Measurements from ENCODE around the gene LY6G6C. TPM values are rescaled to one million over a fixed set of nuclear protein-coding genes. Genes with fewer than 3 reads are reported as not detected.

The LY6G6C gene
- total and polyA plus RNA-seq, 7 experiments from 2014 or later, result 1.2 TPM; not detected in 6

DNA sequence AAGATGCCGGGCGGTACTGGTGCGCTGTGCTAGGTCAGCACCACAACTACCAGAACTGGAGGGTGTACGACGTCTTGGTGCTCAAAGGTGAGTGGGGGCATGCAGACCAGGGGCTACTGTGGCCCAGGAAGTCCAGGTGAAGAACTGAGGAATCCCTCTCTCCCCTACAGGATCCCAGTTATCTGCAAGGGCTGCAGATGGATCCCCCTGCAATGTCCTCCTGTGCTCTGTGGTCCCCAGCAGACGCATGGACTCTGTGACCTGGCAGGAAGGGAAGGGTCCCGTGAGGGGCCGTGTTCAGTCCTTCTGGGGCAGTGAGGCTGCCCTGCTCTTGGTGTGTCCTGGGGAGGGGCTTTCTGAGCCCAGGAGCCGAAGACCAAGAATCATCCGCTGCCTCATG lies 13.8 kb downstream of the LY6G6C start:
- H3K27ac ChIP-seq (ENCODE audit: low read depth, low read length), result no peak overlapping the region
- no peaks in the 10 kb centered on the region for H3K27me3 ChIP-seq (ENCODE audit: control insufficient read depth in 2 of 2, insufficient read depth in 2 of 2, low read length in 2 of 2)
- intact Hi-C loops (cut with micrococcal nuclease), result loop anchor here in 1 of 2 donors (10.0 kb wide), 1 partner anchor 163 kb away; the partner anchor contains the start of genes ATP6V1G2, DDX39B and NFKBIL1
- DNase-seq (no peak), ATAC-seq (no peak)
- Mint-ChIP-seq H3K9me3 (peaks cover 0 to 3% (median 0%) of the 10 kb centered on the region in 11 donors), H3K4me1 (peaks cover 4 to 27% (median 19%) of the 10 kb centered on the region in 7 donors), H3K36me3 (no peaks in the 10 kb centered on the region), H3K27me3 (peaks cover 0 to 11% (median 0%) of the 10 kb centered on the region in 5 donors), H3K27ac (no peak overlapping the region), H3K4me3 (no peak overlapping the region)
- peaks cover 7 to 13% of the 10 kb centered on the region in 2 donors for H3K4me1 ChIP-seq (ENCODE audit: control insufficient read depth in 2 of 2, insufficient read depth in 2 of 2, low read length in 2 of 2)
- CTCF ChIA-PET, result no interaction called here
- POLR2A ChIA-PET, result no interaction called here
- H3K4me3 ChIP-seq (ENCODE audit: low read length), result no peak overlapping the region
- H3K9me3 ChIP-seq (ENCODE audit: control insufficient read depth in 2 of 3, low read length in 3 of 3), result no peaks in the 10 kb centered on the region
- peaks cover 0 to 4% (median 0%) of the 10 kb centered on the region in 3 experiments for H3K36me3 ChIP-seq (ENCODE audit: control insufficient read depth in 2 of 3, insufficient read depth in 3 of 3, low read length in 3 of 3)

DNA sequence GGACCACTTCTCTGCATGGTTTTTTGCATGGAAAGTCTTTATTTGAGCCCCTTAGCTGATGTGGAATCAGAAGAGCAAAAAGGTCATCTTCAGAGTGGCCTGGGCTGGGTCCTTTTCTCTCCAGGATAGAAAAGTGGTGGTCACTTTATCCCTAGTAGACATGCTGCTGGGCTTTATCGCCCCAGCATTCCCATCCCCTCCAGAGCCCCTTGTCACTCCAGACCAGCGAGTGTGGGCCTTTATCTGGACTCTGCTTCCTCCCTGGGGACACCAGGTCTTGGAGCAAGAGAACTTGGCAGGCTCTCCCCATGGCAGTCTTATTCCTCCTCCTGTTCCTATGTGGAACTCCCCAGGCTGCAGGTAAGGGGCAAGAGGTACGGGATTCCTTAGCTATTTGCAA lies 14.9 kb downstream of the LY6G6C start, which contains the start of gene LY6G6F:
Gene LY6G6F (plus strand): TSS at position 268 of the 400 bp plus-strand sequence. CDS start 41 bp downstream, at position 309.
- POLR2A ChIA-PET, result interaction anchor here (0.6 kb wide), 1 partner anchor 8 kb away, joined by 4 read pairs; no protein-coding TSS in a partner anchor
- peaks cover 0 to 5% (median 0%) of the 10 kb centered on the region in 5 donors for H3K27me3 Mint-ChIP-seq

DNA sequence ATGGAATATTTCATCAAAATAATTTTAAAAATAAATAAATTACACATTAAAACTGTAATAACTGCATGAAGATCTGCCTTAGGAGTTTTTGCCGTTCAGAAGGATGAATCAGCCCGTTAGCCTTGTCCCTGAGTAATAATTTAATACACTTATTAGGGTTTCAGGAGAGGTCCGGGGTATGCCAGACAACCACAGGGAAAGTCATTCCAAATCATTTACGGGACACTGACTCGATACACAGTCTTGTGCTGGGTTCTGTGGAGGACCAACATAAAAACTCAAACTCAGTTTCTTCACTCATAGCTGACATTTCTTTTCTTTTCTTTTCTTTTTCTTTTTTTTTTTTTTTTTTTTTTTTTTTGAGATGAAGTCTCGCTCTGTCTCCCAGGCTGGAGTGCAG lies 15.6 kb downstream of the LY6G6C start:
- peaks cover 0 to 3% (median 0%) of the 10 kb centered on the region in 11 donors for H3K9me3 Mint-ChIP-seq
- intact Hi-C loops (cut with micrococcal nuclease), result loop anchor here in 1 of 2 donors (10.0 kb wide), 1 partner anchor 161 kb away; the partner anchor contains the start of genes ATP6V1G2, DDX39B and NFKBIL1
- POLR2A ChIA-PET, result interaction anchor here (0.6 to 0.7 kb wide), 2 partner anchors 9 kb away, joined by 3 to 4 read pairs; no protein-coding TSS in a partner anchor
- Histone ChIP-seq H3K4me3 (ENCODE audit: low read length) (no peak overlapping the region), H3K27ac (ENCODE audit: low read depth, low read length) (no peak overlapping the region), H3K4me1 (ENCODE audit: control insufficient read depth in 2 of 2, insufficient read depth in 2 of 2, low read length in 2 of 2) (peaks cover 18 to 23% of the 10 kb centered on the region in 2 donors), H3K36me3 (ENCODE audit: control insufficient read depth in 2 of 3, insufficient read depth in 3 of 3, low read length in 3 of 3) (peaks cover 0 to 8% (median 0%) of the 10 kb centered on the region in 3 experiments), H3K9me3 (ENCODE audit: control insufficient read depth in 2 of 3, low read length in 3 of 3) (no peaks in the 10 kb centered on the region), H3K27me3 (ENCODE audit: control insufficient read depth in 2 of 2, insufficient read depth in 2 of 2, low read length in 2 of 2) (no peaks in the 10 kb centered on the region)
- H3K27ac Mint-ChIP-seq, result no peak overlapping the region
- peaks cover 14 to 28% (median 24%) of the 10 kb centered on the region in 7 donors for H3K4me1 Mint-ChIP-seq
- DNase-seq, result no peak
- CTCF ChIA-PET, result interaction anchor here (0.9 kb wide), 1 partner anchor 9 kb away, joined by 4 read pairs; no protein-coding TSS in a partner anchor
- H3K27me3 Mint-ChIP-seq, result peaks cover 0 to 5% (median 0%) of the 10 kb centered on the region in 5 donors
- H3K36me3 Mint-ChIP-seq, result peaks cover 0 to 3% (median 0%) of the 10 kb centered on the region in 5 donors
- ATAC-seq, result no peak
- no peak overlapping the region for H3K4me3 Mint-ChIP-seq

More for the DNA sequence above, 14.9 kb downstream of the LY6G6C start, which contains the start of gene LY6G6F:
- H3K4me3 Mint-ChIP-seq, result no peak within 1 kb of the TSS
- peaks cover 8 to 26% (median 23%) of the 10 kb centered on the region in 7 donors for H3K4me1 Mint-ChIP-seq
- ATAC-seq (no peak), DNase-seq (no peak)
- H3K36me3 Mint-ChIP-seq, result no peaks in the 10 kb centered on the region
- H3K27ac Mint-ChIP-seq, result peak within 1 kb of the TSS in 1 of 9 donors; percentile 59
- intact Hi-C loops (cut with micrococcal nuclease), result loop anchor here in 1 of 2 donors (10.0 kb wide), 1 partner anchor 162 kb away; the partner anchor contains the start of genes ATP6V1G2, DDX39B and NFKBIL1
- peaks cover 0 to 8% (median 0%) of the 10 kb centered on the region in 3 experiments for H3K36me3 ChIP-seq (ENCODE audit: control insufficient read depth in 2 of 3, insufficient read depth in 3 of 3, low read length in 3 of 3)
- no peaks in the 10 kb centered on the region for H3K9me3 ChIP-seq (ENCODE audit: control insufficient read depth in 2 of 3, low read length in 3 of 3)
- peaks cover 0 to 3% (median 0%) of the 10 kb centered on the region in 11 donors for H3K9me3 Mint-ChIP-seq
- no peak within 1 kb of the TSS for H3K27ac ChIP-seq (ENCODE audit: low read depth, low read length)
- H3K4me1 ChIP-seq (ENCODE audit: control insufficient read depth in 2 of 2, insufficient read depth in 2 of 2, low read length in 2 of 2), result peaks cover 15 to 23% of the 10 kb centered on the region in 2 donors
- H3K27me3 ChIP-seq (ENCODE audit: control insufficient read depth in 2 of 2, insufficient read depth in 2 of 2, low read length in 2 of 2), result no peaks in the 10 kb centered on the region
- CTCF ChIA-PET, result interaction anchor here (0.9 kb wide), 1 partner anchor 8 kb away, joined by 4 read pairs; no protein-coding TSS in a partner anchor
- H3K4me3 ChIP-seq (ENCODE audit: low read length), result no peak within 1 kb of the TSS

DNA sequence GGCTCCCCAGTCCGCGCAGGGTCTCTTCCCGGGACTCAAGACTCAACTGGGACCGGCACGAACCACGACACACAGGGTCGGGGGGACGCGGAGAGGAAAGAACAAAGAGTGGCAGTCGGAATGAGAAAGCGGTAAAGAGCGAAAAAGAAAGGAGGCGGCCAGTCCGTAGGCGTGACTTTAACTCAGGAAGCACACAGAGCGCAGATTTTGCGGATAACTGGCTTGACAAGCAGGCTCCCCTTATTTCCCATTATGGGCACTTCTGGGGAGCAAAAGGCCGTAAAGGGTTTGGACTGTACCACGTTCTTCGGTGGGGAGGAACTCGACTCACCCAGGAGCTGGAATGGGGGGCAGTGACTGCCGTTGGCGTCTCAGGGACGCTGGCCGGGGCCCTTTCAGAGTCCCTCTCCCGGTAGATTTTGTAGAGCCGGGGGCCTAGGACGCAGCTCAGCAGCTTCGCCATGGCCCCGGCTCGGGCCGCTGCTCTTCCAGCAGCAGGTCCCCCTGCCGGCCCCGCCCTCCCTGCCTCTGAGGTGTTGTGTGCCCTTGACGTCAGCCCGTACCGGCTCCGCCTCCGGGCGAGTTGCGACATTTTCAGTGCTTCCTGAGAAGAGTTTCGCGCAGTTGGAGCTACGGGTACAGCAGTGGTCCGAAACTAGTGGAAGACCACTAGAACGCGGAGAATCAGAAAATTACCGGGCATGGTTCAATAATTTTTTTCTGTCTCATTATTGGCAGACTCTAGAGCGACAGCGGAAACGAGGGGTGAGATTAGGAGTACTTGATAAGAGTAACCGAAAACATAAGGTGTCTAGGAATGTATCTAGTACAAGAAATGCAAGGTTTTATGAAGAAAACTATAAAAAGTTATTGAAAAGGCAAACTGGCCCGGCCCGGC lies 18.5 kb downstream of the LY6G6C start, which contains the start of gene ABHD16A:
Gene ABHD16A (minus strand): TSS at position 506 of the 898 bp plus-strand sequence. CDS start 43 bp downstream, at position 463.
- H3K27ac Mint-ChIP-seq, result peak within 1 kb of the TSS; percentile 95 to 98 (median 97)

DNA sequence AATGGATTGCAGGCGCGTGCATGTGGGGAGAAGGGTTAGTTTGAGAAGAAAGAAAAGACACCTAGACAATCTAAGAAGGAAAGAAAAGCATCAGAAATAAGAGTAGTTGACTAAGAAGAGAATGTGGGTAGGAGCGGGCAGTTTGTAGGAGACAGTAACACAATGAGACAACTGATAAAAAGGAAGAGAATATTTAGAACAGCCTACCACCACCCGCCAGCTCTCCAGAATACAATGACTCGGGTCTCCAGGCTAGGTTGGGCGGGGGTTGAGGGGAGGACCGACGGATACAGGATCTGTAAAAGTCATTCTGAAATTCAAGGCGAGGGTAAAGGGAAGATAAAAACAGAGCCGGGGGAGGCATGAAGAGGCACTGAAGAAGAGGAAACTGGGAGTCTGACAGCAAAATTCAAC lies 19.1 kb downstream of the LY6G6C start:
- ATAC-seq (peak; percentile 0), DNase-seq (no peak)
- peak overlapping the region; percentile 95 to 98 (median 97) for H3K27ac Mint-ChIP-seq
- H3K4me1 ChIP-seq (ENCODE audit: control insufficient read depth in 2 of 2, insufficient read depth in 2 of 2, low read length in 2 of 2), result peaks cover 21 to 28% of the 10 kb centered on the region in 2 donors
- no peaks in the 10 kb centered on the region for H3K27me3 ChIP-seq (ENCODE audit: control insufficient read depth in 2 of 2, insufficient read depth in 2 of 2, low read length in 2 of 2)
- peak overlapping the region; percentile 98 for H3K27ac ChIP-seq (ENCODE audit: low read depth, low read length)
- H3K4me1 Mint-ChIP-seq, result peaks cover 22 to 44% (median 37%) of the 10 kb centered on the region in 7 donors
- H3K4me3 Mint-ChIP-seq, result peak overlapping the region; percentile 92 to 100 (median 98)
- H3K27me3 Mint-ChIP-seq, result no peaks in the 10 kb centered on the region
- ChIA-PET POLR2A (interaction anchor here (0.8 to 2.7 kb wide), 21 partner anchors 9 to 1269 kb away, joined by 3 to 19 read pairs (median 5); partner anchors contain the start of genes BAG6, C6orf47, GPANK1 and HSPA1A), CTCF (interaction anchor here (1.4 kb wide), 1 partner anchor 10 kb away, joined by 5 read pairs; no protein-coding TSS in a partner anchor)
- peak overlapping the region; percentile 98 for H3K4me3 ChIP-seq (ENCODE audit: low read length)
- intact Hi-C loops (cut with micrococcal nuclease), result loop anchor here (2.0 to 10.0 kb wide), 2 partner anchors 22 to 158 kb away; partner anchors contain the start of genes ATP6V1G2 (in 1 of the 2), DDX39B (in 1 of the 2), LY6G5C (in 1 of the 2) and NFKBIL1 (in 1 of the 2)
- no peaks in the 10 kb centered on the region for H3K9me3 Mint-ChIP-seq
- peaks cover 0 to 22% (median 0%) of the 10 kb centered on the region in 3 experiments for H3K36me3 ChIP-seq (ENCODE audit: control insufficient read depth in 2 of 3, insufficient read depth in 3 of 3, low read length in 3 of 3)
- no peaks in the 10 kb centered on the region for H3K9me3 ChIP-seq (ENCODE audit: control insufficient read depth in 2 of 3, low read length in 3 of 3)
- peaks cover 0 to 11% (median 7%) of the 10 kb centered on the region in 5 donors for H3K36me3 Mint-ChIP-seq

More for the DNA sequence above, 18.5 kb downstream of the LY6G6C start, which contains the start of gene ABHD16A:
- Histone ChIP-seq H3K4me3 (ENCODE audit: low read length) (peak within 1 kb of the TSS; percentile 98), H3K36me3 (ENCODE audit: control insufficient read depth in 2 of 3, insufficient read depth in 3 of 3, low read length in 3 of 3) (peaks cover 0 to 19% (median 0%) of the 10 kb centered on the region in 3 experiments), H3K27ac (ENCODE audit: low read depth, low read length) (peak within 1 kb of the TSS; percentile 98), H3K9me3 (ENCODE audit: control insufficient read depth in 2 of 3, low read length in 3 of 3) (no peaks in the 10 kb centered on the region), H3K27me3 (ENCODE audit: control insufficient read depth in 2 of 2, insufficient read depth in 2 of 2, low read length in 2 of 2) (no peaks in the 10 kb centered on the region), H3K4me1 (ENCODE audit: control insufficient read depth in 2 of 2, insufficient read depth in 2 of 2, low read length in 2 of 2) (peaks cover 21 to 28% of the 10 kb centered on the region in 2 donors)
- Mint-ChIP-seq H3K4me3 (peak within 1 kb of the TSS; percentile 92 to 100 (median 98)), H3K36me3 (peaks cover 0 to 4% (median 3%) of the 10 kb centered on the region in 5 donors), H3K9me3 (no peaks in the 10 kb centered on the region), H3K4me1 (peaks cover 15 to 38% (median 30%) of the 10 kb centered on the region in 7 donors), H3K27me3 (peaks cover 0 to 2% (median 0%) of the 10 kb centered on the region in 5 donors)
- ChIA-PET CTCF (interaction anchor here (1.4 kb wide), 1 partner anchor 9 kb away, joined by 5 read pairs; no protein-coding TSS in a partner anchor), POLR2A (interaction anchor here (0.6 to 2.7 kb wide), 30 partner anchors 9 to 1268 kb away, joined by 3 to 19 read pairs (median 4); partner anchors contain the start of genes BAG6, C6orf47, GPANK1 and HSPA1A)
- ATAC-seq (peak; percentile 95), DNase-seq (peak; percentile 93 to 97 (median 96))
- intact Hi-C loops (cut with micrococcal nuclease), result loop anchor here (1.0 to 10.0 kb wide), 13 partner anchors 22 to 427 kb away; partner anchors contain the start of genes BAG6 (in 2 of the 2), DDX39B (in 2 of the 2), PRRC2A (in 2 of the 2) and ATP6V1G2 (in 1 of the 2)

Measured in naive thymus-derived CD4-positive, alpha-beta T cell (primary cell).